ENCODE data around the gene ITM2A.

Gene ITM2A

DNA sequence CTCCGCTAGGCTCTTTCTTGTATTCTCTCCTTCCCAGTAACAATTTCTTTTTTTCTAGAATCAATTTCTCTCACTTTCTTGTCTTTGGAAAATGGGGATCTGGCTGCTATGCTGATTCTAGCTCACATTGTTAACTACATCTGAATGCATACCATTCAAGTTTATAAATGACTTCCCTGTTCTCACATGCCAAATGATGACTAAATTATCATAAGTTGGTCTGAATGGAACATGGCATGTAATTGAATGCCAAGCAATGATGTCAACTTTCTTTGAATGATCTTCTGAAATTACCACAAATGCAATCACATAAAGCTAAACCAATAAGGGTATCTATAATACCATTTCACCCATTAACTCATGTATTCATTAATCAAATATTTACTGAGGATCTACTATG lies 2.7 kb upstream of the ITM2A start (continued):
- TF ChIP-seq, protein P1, sequence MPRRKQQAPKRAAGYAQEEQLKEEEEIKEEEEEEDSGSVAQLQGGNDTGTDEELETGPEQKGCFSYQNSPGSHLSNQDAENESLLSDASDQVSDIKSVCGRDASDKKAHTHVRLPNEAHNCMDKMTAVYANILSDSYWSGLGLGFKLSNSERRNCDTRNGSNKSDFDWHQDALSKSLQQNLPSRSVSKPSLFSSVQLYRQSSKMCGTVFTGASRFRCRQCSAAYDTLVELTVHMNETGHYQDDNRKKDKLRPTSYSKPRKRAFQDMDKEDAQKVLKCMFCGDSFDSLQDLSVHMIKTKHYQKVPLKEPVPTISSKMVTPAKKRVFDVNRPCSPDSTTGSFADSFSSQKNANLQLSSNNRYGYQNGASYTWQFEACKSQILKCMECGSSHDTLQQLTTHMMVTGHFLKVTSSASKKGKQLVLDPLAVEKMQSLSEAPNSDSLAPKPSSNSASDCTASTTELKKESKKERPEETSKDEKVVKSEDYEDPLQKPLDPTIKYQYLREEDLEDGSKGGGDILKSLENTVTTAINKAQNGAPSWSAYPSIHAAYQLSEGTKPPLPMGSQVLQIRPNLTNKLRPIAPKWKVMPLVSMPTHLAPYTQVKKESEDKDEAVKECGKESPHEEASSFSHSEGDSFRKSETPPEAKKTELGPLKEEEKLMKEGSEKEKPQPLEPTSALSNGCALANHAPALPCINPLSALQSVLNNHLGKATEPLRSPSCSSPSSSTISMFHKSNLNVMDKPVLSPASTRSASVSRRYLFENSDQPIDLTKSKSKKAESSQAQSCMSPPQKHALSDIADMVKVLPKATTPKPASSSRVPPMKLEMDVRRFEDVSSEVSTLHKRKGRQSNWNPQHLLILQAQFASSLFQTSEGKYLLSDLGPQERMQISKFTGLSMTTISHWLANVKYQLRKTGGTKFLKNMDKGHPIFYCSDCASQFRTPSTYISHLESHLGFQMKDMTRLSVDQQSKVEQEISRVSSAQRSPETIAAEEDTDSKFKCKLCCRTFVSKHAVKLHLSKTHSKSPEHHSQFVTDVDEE (CRISPR knock-in tag; IDR thresholded peaks at IDR 0.05): no peak
- TF ChIP-seq PPARA (CRISPR knock-in tag; IDR thresholded peaks at IDR 0.05; ENCODE audit: borderline replicate concordance) (no peak), SNAI2 (CRISPR knock-in tag; IDR thresholded peaks at IDR 0.05) (no peak), ZNF565 (CRISPR knock-in tag; conservative IDR thresholded peaks at IDR 0.05; ENCODE audit: low read depth) (no peak), ARNTL (CRISPR knock-in tag; IDR thresholded peaks at IDR 0.05; ENCODE audit: borderline replicate concordance, low read depth) (no peak), ZFP30 (CRISPR knock-in tag; IDR thresholded peaks at IDR 0.05) (no peak), ZNF8 (CRISPR knock-in tag; IDR thresholded peaks at IDR 0.05) (no peak), CSDC2 (CRISPR knock-in tag; IDR thresholded peaks at IDR 0.05) (no peak)
- TF ChIP-seq, protein P2, sequence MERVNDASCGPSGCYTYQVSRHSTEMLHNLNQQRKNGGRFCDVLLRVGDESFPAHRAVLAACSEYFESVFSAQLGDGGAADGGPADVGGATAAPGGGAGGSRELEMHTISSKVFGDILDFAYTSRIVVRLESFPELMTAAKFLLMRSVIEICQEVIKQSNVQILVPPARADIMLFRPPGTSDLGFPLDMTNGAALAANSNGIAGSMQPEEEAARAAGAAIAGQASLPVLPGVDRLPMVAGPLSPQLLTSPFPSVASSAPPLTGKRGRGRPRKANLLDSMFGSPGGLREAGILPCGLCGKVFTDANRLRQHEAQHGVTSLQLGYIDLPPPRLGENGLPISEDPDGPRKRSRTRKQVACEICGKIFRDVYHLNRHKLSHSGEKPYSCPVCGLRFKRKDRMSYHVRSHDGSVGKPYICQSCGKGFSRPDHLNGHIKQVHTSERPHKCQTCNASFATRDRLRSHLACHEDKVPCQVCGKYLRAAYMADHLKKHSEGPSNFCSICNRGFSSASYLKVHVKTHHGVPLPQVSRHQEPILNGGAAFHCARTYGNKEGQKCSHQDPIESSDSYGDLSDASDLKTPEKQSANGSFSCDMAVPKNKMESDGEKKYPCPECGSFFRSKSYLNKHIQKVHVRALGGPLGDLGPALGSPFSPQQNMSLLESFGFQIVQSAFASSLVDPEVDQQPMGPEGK (CRISPR knock-in tag; IDR thresholded peaks at IDR 0.05; ENCODE audit: borderline replicate concordance): no peak

GRCh38 chrX:79368441-79368840 lies 1.3 kb upstream of the ITM2A start:
- TF ChIP-seq RARB (CRISPR knock-in tag; IDR thresholded peaks at IDR 0.05) (no peak), PPARA (CRISPR knock-in tag; IDR thresholded peaks at IDR 0.05; ENCODE audit: borderline replicate concordance) (no peak), ESRRG (CRISPR knock-in tag; IDR thresholded peaks at IDR 0.05) (no peak), ZNF565 (CRISPR knock-in tag; conservative IDR thresholded peaks at IDR 0.05; ENCODE audit: low read depth) (no peak), ISL1 (CRISPR knock-in tag; IDR thresholded peaks at IDR 0.05) (no peak), ZNF8 (CRISPR knock-in tag; IDR thresholded peaks at IDR 0.05) (no peak)
- no peak for ATAC-seq

DNA sequence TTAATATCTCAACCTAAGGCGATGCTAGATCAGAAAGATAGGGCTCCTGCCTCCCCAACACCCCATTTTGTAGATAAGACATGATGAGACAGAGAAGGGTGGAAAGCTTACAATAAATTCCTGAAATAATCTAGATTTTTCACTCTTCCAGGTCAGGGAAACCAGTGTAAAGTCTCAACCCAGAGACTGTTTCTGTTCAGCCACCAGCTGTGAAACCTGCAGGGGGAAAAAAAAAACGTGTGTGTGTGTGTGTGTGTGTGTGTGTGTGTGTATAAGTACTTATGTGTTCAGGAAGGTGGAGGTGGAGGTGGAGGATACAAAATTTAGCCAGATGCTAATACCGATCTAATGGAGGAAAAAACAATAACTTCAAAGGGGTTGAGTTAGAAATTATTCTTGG lies 773 bp upstream of the ITM2A start:
- no peak for TF ChIP-seq ESRRG (CRISPR knock-in tag; IDR thresholded peaks at IDR 0.05)
- TF ChIP-seq, protein P2 (CRISPR knock-in tag; IDR thresholded peaks at IDR 0.05; ENCODE audit: borderline replicate concordance): no peak
- TF ChIP-seq, protein P1 (CRISPR knock-in tag; IDR thresholded peaks at IDR 0.05): no peak
- no peak for TF ChIP-seq PPARA (CRISPR knock-in tag; IDR thresholded peaks at IDR 0.05; ENCODE audit: borderline replicate concordance)
- TF ChIP-seq ZC3H10 (CRISPR knock-in tag; IDR thresholded peaks at IDR 0.05): no peak
- TF ChIP-seq SNAI2 (CRISPR knock-in tag; IDR thresholded peaks at IDR 0.05): no peak
- no peak for TF ChIP-seq ZFP3 (CRISPR knock-in tag; IDR thresholded peaks at IDR 0.05)
- no peak for TF ChIP-seq ISL1 (CRISPR knock-in tag; IDR thresholded peaks at IDR 0.05)
- no peak for TF ChIP-seq CSDC2 (CRISPR knock-in tag; IDR thresholded peaks at IDR 0.05)
- TF ChIP-seq RARB (CRISPR knock-in tag; IDR thresholded peaks at IDR 0.05): no peak
- no peak for TF ChIP-seq ZNF565 (CRISPR knock-in tag; conservative IDR thresholded peaks at IDR 0.05; ENCODE audit: low read depth)
- TF ChIP-seq GLIS3 (CRISPR knock-in tag; IDR thresholded peaks at IDR 0.05): no peak
- no peak for TF ChIP-seq BACH2 (CRISPR knock-in tag; IDR thresholded peaks at IDR 0.05; ENCODE audit: borderline replicate concordance)
- no peak for TF ChIP-seq ARNTL (CRISPR knock-in tag; IDR thresholded peaks at IDR 0.05; ENCODE audit: borderline replicate concordance, low read depth)

DNA sequence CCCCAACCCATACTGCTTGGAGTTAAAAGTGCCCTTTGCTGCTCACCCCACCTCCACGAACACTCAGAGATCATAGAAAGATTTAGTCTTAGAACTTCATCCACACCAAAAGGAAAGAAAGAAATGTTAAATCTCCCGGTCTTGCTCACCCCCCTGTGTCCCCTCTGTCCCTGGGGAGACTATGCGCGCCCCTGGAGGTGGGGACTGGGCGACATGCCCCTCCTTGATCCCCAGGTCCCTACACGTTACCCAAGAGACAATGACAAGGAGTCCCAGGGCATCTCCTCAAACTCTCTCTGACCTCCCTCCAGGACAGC lies 620 bp downstream of the ITM2A start:
- ATAC-seq: no peak
- TF ChIP-seq ZC3H10 (CRISPR knock-in tag; IDR thresholded peaks at IDR 0.05): no peak
- TF ChIP-seq POU6F1 (CRISPR knock-in tag; IDR thresholded peaks at IDR 0.05; ENCODE audit: borderline replicate concordance, low read depth): no peak
- no peak for TF ChIP-seq ESRRG (CRISPR knock-in tag; IDR thresholded peaks at IDR 0.05)
- no peak for TF ChIP-seq ZNF8 (CRISPR knock-in tag; IDR thresholded peaks at IDR 0.05)
- TF ChIP-seq, protein P3, sequence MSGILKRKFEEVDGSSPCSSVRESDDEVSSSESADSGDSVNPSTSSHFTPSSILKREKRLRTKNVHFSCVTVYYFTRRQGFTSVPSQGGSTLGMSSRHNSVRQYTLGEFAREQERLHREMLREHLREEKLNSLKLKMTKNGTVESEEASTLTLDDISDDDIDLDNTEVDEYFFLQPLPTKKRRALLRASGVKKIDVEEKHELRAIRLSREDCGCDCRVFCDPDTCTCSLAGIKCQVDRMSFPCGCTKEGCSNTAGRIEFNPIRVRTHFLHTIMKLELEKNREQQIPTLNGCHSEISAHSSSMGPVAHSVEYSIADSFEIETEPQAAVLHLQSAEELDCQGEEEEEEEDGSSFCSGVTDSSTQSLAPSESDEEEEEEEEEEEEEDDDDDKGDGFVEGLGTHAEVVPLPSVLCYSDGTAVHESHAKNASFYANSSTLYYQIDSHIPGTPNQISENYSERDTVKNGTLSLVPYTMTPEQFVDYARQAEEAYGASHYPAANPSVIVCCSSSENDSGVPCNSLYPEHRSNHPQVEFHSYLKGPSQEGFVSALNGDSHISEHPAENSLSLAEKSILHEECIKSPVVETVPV (CRISPR knock-in tag; IDR thresholded peaks at IDR 0.05): no peak
- no peak for TF ChIP-seq OSR1 (CRISPR knock-in tag; IDR thresholded peaks at IDR 0.05)
- no peak for TF ChIP-seq ISL1 (CRISPR knock-in tag; IDR thresholded peaks at IDR 0.05)
- no peak for TF ChIP-seq ZNF565 (CRISPR knock-in tag; conservative IDR thresholded peaks at IDR 0.05; ENCODE audit: low read depth)
- TF ChIP-seq, protein P2 (CRISPR knock-in tag; IDR thresholded peaks at IDR 0.05; ENCODE audit: borderline replicate concordance): no peak
- TF ChIP-seq BACH2 (CRISPR knock-in tag; IDR thresholded peaks at IDR 0.05; ENCODE audit: borderline replicate concordance): no peak
- TF ChIP-seq SNAI2 (CRISPR knock-in tag; IDR thresholded peaks at IDR 0.05): no peak
- TF ChIP-seq CSDC2 (CRISPR knock-in tag; IDR thresholded peaks at IDR 0.05): no peak

More for the DNA sequence above, 773 bp upstream of the ITM2A start:
- ATAC-seq: no peak

All from SK-N-SH treated with all-trans-retinoic acid at 6 μM for 48 hours (cell line).